ENCODE data around the gene CDC42BPG.

The CDC42BPG gene

GRCh38 chr11:64878494-64879243, 34.2 kb upstream of the CDC42BPG start, which contains the start of gene EHD1:
Gene EHD1, minus strand, starts transcription at chr11:64878621. Its CDS starts 157 bp downstream, at chr11:64878464.
- peak; percentile 98 to 100 for DNase-seq (ENCODE audit: low read depth in 2 of 2)

- DNase-seq (ENCODE audit: low read depth in 2 of 2), result no peak
These were observed 33.7 kb upstream of the CDC42BPG start for GRCh38 chr11:64878223-64878493.

- no peak for DNase-seq (ENCODE audit: low read depth in 2 of 2)
These were observed 33.2 kb upstream of the CDC42BPG start for GRCh38 chr11:64877390-64878222.

GRCh38 chr11:64876835-64877341, 32.4 kb upstream of the CDC42BPG start:
- DNase-seq (ENCODE audit: low read depth in 2 of 2), result no peak

GRCh38 chr11:64876229-64876750, 31.8 kb upstream of the CDC42BPG start:
- no peak for DNase-seq (ENCODE audit: low read depth in 2 of 2)

- DNase-seq (ENCODE audit: low read depth in 2 of 2), result no peak
These were observed 31.1 kb upstream of the CDC42BPG start for GRCh38 chr11:64875369-64876228.

- DNase-seq (ENCODE audit: low read depth in 2 of 2), result no peak
These were observed 30.1 kb upstream of the CDC42BPG start for GRCh38 chr11:64874308-64875240.

- DNase-seq (ENCODE audit: low read depth in 2 of 2), result no peak
These were observed 28.5 kb upstream of the CDC42BPG start for GRCh38 chr11:64872790-64873488.

- DNase-seq (ENCODE audit: low read depth in 2 of 2), result no peak
These were observed 27.0 kb upstream of the CDC42BPG start for GRCh38 chr11:64871492-64871891.

- DNase-seq (ENCODE audit: low read depth in 2 of 2), result no peak
These were observed 26.5 kb upstream of the CDC42BPG start for GRCh38 chr11:64870893-64871466.

GRCh38 chr11:64870176-64870892, 25.9 kb upstream of the CDC42BPG start:
- no peak for DNase-seq (ENCODE audit: low read depth in 2 of 2)

GRCh38 chr11:64869571-64870175, 25.2 kb upstream of the CDC42BPG start:
- no peak for DNase-seq (ENCODE audit: low read depth in 2 of 2)

- no peak for DNase-seq (ENCODE audit: low read depth in 2 of 2)
These were observed 24.6 kb upstream of the CDC42BPG start for GRCh38 chr11:64868904-64869570.

- DNase-seq (ENCODE audit: low read depth in 2 of 2), result no peak
These were observed 23.5 kb upstream of the CDC42BPG start for GRCh38 chr11:64867748-64868462.

- DNase-seq (ENCODE audit: low read depth in 2 of 2), result no peak
These were observed 21.7 kb upstream of the CDC42BPG start for GRCh38 chr11:64866173-64866491.

- DNase-seq (ENCODE audit: low read depth in 2 of 2), result no peak
These were observed 21.1 kb upstream of the CDC42BPG start for GRCh38 chr11:64865286-64866172.

Measured in stimulated activated CD8-positive, alpha-beta memory T cell treated with anti-CD3 and anti-CD28 coated beads, Interleukin-2, amount 100 ng/mL, for 48 hours (primary cell).